ENCODE measurements around the gene FMO2. TPM values are rescaled to one million over a fixed set of nuclear protein-coding genes. Genes with fewer than 3 reads are reported as not detected.

Gene FMO2
- polyA plus RNA-seq, 12 donors, result 0.43 to 1.7 (median 1.1) TPM; not detected in 2

GRCh38 chr1:171174560-171175294, 10.4 kb upstream of the FMO2 start:
- DNase-seq, result no peak

GRCh38 chr1:171177261-171177660, 7.8 kb upstream of the FMO2 start:
- no peak for DNase-seq

DNA sequence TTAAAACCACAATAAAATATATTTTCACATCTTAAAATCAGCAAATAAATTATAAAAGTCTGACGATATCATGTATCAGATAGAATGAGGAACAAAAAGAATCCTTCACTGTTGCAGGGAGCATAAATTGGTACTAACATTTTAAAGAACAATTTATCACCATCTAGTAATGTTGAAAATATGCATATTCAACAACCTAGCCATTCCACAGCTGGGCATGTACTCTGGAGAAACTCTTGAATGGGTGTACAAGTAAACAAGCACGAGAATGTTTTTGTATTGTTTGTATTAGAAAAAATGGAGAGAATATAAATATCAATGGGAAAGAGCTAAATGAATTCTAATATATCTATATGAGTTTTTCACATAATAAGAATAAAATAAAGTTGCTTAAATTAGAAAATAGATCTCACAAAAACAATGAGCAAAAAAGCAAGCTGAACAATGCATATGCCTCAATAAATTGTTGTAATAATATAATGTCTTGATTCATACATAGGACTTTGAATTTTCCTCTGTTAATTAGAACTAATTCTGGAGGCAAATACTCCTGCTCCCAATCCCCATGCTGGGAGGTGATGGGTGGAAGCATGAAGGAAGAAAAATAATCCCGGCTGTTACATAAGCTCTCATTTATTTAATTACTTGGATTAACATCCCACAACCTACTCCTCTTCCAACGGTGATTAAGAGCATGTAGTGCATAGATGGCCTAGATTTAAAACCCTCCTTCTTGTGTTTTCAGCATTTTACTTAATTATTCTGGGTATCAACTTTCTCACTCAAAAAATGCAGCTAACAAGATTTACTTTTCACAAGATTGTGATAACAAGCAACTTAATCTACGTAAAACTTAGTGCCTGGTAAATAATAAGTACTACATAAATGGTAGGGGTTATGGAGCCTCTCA, 5.5 kb upstream of the FMO2 start:
- no peak for DNase-seq

GRCh38 chr1:171180670-171181069, 4.4 kb upstream of the FMO2 start:
- DNase-seq, result no peak

DNA sequence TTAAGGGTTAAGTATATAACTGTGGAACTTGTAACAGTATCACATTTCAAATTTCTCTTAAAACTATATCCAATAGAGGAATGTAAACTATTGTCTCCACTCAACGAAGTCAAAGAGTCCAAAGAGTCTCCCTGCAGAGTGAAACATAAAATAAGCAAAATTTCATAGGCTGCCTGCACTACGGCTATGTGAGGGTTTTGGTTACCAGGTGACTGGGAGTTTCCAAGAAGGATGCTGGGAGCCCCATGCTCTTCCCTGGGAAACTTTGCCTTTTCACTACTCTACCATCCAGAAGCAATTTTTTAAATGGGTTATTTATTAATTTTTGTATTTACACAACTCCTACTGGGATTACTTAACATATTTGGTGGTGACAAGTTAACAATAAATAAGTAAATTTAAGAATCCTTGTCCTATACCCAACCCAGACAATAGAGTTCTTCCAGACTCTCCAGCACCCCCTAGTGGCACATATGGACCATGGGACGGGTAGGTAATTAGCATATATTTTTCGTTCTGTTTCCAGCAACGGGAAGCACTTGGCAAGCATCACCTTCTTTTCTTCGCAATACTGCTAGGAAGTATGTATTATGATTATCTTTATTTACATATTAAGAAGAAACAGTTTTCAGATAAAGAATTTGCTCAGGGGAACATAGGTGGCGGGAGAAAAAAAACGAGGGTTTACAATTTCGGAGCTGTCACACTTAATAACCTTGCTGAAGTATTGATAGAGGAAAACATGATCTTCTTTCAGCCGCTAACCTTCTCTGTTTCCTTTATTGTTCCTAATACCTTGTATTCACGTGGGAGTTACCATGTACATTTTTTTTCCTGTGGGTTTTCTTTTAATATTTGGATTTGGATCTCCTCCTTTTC, 3.5 kb downstream of the FMO2 start:
- no peak for DNase-seq

- DNase-seq, result no peak
These were observed 6.9 kb downstream of the FMO2 start for GRCh38 chr1:171191992-171192391.

DNA sequence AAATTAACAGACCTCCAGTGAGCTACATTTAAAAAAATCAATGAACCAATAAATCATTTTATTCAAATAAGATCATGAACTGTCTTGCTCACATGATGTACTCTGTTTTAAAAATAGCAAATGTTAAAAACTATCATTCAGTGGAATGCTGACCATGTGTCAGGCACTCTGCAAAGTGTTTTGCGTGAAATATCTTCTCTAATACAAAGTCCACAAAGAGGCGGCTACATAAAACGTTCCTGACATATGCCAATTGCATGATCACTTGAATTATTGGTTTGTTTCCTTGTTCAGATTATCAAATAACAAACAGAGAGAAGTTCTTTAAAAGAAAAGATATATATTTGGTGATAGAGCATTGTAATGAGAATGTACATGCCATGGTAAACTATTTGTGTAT, 10.7 kb downstream of the FMO2 start:
- DNase-seq, result no peak

DNA sequence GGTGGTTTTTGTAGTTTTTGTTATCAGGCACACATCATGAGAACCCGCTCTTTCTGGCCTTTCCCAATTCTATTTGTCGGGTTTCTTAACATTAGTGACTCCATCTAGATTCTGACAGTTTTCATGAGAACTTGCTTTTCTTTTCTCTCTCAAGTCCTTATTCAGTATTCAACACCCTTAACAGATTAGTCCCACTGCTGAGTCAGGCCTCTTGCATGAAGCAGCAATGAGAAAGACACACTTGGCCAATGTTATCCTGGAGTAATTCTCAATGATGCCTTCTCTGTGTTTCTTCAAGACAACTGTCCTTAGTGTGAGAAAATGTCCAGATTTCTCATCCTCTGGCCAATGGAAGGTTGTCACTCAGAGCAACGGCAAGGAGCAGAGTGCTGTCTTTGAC, 11.3 kb downstream of the FMO2 start:
- DNase-seq, result no peak

DNA sequence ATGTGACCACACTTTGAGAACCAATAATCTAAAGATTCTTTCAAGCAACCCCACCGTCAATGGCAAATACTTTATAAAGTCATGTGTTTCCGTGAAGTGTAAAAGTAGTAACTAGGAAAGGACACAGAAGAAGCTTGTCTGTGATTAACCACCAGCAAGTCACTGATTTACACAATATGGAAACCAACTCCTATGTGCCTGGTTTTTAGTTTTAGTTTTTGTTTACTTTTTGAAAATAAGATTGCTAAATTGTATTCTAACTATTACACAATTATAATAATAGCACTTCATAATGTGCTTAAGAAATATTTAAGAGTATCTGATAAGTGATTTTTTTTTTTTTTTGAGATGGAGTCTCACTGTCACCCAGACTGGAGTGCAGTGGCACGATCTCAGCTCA, 13.0 kb downstream of the FMO2 start:
- DNase-seq, result no peak

GRCh38 chr1:171204296-171204695, 19.2 kb downstream of the FMO2 start:
- DNase-seq, result no peak

- no peak for DNase-seq
These were observed 21.3 kb downstream of the FMO2 start for GRCh38 chr1:171206204-171206977.

DNA sequence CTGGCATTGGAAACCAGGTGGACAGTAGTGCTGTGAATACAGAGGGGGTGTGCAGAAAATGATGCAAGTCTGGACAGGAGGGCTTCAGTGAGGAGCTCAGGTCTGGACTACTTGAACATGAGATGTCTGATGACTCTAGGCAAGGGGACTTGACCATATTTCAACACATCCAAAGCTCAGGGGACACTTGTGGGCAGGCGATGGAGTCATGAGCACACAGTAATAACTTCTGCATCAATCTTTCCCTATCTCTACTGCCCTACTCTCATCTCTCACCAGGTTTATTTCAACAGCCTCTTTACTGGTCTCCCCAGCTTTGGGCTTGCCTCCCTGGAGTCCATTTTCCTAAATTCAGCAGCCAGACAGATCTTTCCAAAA, 21.9 kb downstream of the FMO2 start:
- DNase-seq, result no peak

DNA sequence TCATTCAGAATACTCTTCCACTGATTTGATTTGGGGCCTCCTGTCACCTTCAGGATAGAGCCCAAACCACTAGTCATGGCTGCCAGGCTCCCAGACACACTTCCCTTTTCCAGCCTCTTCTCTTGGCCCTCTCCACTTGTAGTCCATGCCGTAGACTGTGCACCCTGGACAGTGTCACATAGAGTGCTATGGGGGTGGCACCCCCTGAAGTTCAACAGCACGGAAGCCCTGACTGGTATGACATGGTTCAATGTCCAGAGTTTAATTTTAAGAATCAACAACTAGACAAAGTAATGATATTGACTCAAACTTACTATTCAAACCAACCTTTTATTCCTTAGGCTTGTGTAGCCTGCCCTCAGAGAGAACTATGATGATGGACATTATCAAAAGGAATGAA, 22.3 kb downstream of the FMO2 start:
- no peak for DNase-seq

GRCh38 chr1:171210355-171210754, 25.3 kb downstream of the FMO2 start:
- DNase-seq, result peak; percentile 78

DNA sequence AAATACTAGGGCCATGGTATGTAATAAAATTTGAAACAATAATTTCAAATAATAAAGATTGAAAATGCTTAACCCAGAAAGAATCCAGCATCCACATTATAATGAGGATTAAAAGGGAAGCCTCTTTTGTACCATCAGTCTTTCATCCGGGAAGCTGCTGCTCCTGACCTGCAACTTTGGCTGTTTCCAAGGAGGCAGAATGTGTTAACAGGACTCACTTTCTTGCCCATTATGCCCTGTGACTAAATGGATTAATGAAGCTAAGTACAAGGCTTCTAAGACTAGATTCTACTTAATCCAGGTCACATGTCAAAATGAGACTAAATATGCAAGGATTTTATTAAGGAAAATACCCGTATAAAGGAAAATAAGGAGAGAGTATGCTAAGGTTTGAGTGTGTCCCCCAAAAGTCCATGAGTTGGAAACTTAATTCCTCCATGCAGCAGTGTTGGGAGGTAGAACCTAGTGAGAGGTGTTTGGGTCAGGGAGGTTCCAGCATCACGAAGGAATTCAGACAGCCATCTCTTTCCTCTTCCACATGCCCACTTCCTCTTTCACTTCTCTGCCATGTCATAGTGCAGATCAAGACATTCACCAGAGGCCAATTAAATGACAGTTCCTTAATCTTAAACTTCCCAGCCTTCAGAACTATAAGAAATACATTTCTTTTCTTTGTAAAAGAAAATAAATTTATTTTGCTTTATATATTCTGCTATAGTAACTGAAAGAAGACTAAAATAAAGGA, 27.7 kb downstream of the FMO2 start:
- no peak for DNase-seq

DNA sequence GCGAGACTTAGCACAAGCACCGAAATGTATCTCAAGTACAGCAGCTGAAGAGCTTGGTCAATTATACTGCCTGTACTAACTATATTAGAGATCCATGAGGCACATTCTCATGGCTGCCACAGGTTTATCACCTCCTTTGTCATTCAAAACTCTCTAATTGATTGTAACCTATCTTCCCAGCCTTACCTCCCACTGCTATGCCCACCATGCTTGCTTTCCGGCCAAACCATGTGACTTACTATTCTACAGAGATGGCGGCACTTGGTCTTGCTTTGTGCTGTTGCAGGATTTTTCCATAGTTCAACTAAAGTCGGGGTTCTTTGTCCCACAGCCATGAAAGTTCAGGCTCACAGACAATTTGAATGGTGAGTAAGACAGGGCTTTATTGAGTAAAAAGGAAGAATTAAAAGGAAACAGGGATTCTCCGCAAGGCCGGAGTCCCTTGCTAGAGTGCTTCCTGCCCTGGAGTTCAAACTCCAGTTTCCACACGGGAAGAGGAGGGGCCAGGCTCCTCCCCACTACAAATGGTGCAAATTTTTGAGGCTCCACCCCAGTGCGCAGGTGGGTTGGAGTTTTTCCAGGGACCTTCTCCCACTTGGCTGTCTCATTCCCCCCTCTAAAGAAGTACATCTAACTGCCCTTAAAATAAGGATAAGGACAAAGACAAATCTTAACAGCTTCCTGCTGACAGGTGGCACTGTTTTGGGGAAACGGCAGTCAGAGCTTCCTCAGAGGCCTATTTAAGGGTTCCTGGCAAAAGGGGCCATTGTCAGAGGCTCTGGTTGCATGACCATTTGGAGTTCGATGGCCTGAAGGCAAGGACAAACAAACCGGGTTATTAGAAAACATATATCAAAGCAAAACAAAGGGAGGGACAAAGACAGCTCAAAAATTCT, 28.7 kb downstream of the FMO2 start:
- DNase-seq, result no peak

- no peak for DNase-seq
These were observed 32.8 kb downstream of the FMO2 start for GRCh38 chr1:171217658-171218443.

- no peak for DNase-seq
These were observed 33.6 kb downstream of the FMO2 start for GRCh38 chr1:171218661-171219060.
